Stimulated activated CD4-positive, alpha-beta T cell treated with anti-CD3 and anti-CD28 coated beads, Interleukin-2, amount 100 ng/mL, for 4 hours (primary cell): ENCODE data around the gene AAMDC.
"Not testable (repeated sequence)": the region's sequence is repeated elsewhere in the genome, so short reads cannot be mapped to it uniquely, and the experiment has no call there.

Experiments used
- DNase-seq: peaks from one replicate; pipeline ENCODE4 v3.0.0-alpha.2; 2020; ENCODE audit warnings: low read depth

The AAMDC gene

GRCh38 chr11:77821349-77821851 is 456 bp downstream of the AAMDC start:
- DNase-seq = no peak

GRCh38 chr11:77822126-77822525 is 1.2 kb downstream of the AAMDC start:
- DNase-seq = not testable (repeated sequence)

GRCh38 chr11:77823775-77824174 is 2.8 kb downstream of the AAMDC start:
- DNase-seq = no peak

GRCh38 chr11:77828926-77829325 is 8.0 kb downstream of the AAMDC start:
- no peak for DNase-seq

GRCh38 chr11:77833302-77833701 is 12.4 kb downstream of the AAMDC start:
- no peak for DNase-seq

- DNase-seq = no peak
Measured at GRCh38 chr11:77842441-77843121, 21.6 kb downstream of the AAMDC start.

GRCh38 chr11:77843700-77844099 is 22.8 kb downstream of the AAMDC start:
- DNase-seq = not testable (repeated sequence)

GRCh38 chr11:77851503-77851902 is 30.6 kb downstream of the AAMDC start:
- DNase-seq = no peak

- DNase-seq = no peak
Measured at GRCh38 chr11:77854838-77855237, 33.9 kb downstream of the AAMDC start.

- DNase-seq = not testable (repeated sequence)
Measured at GRCh38 chr11:77857906-77858457, 37.0 kb downstream of the AAMDC start.

GRCh38 chr11:77861444-77861843 is 40.5 kb downstream of the AAMDC start:
- DNase-seq = not testable (repeated sequence)

GRCh38 chr11:77865805-77866204 is 44.9 kb downstream of the AAMDC start:
- DNase-seq = no peak

GRCh38 chr11:77866336-77866735 is 45.4 kb downstream of the AAMDC start:
- DNase-seq = no peak

- no peak for DNase-seq
Measured at GRCh38 chr11:77868744-77869143, 47.8 kb downstream of the AAMDC start.

GRCh38 chr11:77871855-77872254 is 50.9 kb downstream of the AAMDC start:
- no peak for DNase-seq

GRCh38 chr11:77873345-77873744 is 52.4 kb downstream of the AAMDC start:
- no peak for DNase-seq

- DNase-seq = no peak
Measured at GRCh38 chr11:77874206-77874605, 53.3 kb downstream of the AAMDC start.

GRCh38 chr11:77876045-77876444 is 55.1 kb downstream of the AAMDC start:
- no peak for DNase-seq

GRCh38 chr11:77878247-77878646 is 57.3 kb downstream of the AAMDC start:
- DNase-seq = not testable (repeated sequence)

- DNase-seq = no peak
Measured at GRCh38 chr11:77879218-77879617, 58.3 kb downstream of the AAMDC start.

GRCh38 chr11:77882396-77882795 is 61.5 kb downstream of the AAMDC start:
- DNase-seq = no peak

- DNase-seq = no peak
Measured at GRCh38 chr11:77883775-77884174, 62.8 kb downstream of the AAMDC start.

- DNase-seq = no peak
Measured at GRCh38 chr11:77884186-77884828, 63.4 kb downstream of the AAMDC start.
